Transverse colon (tissue), 4 donors: ENCODE measurements around the gene UQCC3. TPM values are rescaled to one million over a fixed set of nuclear protein-coding genes. Genes with fewer than 3 reads are reported as not detected.
A peak's percentile ranks its signal among the peaks of the same experiment; 100 is the strongest.

ENCODE experiments used
- DNase-seq: peaks from one replicate; pipeline ENCODE4 v3.0.0-alpha.2; 2019
- H3K27ac ChIP-seq, 4 donors: fragments of 200-600 bp; sonication (generic); 2 replicates each; pipeline ENCODE4 v1.5.1; 2016 to 2018; ENCODE audit warnings: inconsistent platforms in 4 of 4
- H3K27me3 ChIP-seq: fragments of 200-600 bp; sonication (generic); 2 replicates; pipeline ENCODE4 v1.5.1; 2017; ENCODE audit warnings: inconsistent platforms
- H3K36me3 ChIP-seq, 4 donors: fragments of 200-600 bp; sonication (generic); 2 replicates each; pipeline ENCODE4 v1.5.1; 2017 to 2019; ENCODE audit warnings: inconsistent platforms in 4 of 4
- H3K4me1 ChIP-seq, 4 donors: fragments of 200-600 bp; sonication (generic); 2 replicates each; pipeline ENCODE4 v1.5.1; 2017 to 2020; ENCODE audit warnings: inconsistent platforms in 4 of 4
- H3K4me3 ChIP-seq, 4 donors: fragments of 200-600 bp; sonication (generic); 1 replicate in 1 of 4; 2 replicates in 3 of 4; pipeline versions ENCODE4 v1.5.1 to v1.6.1; 2017 to 2019; ENCODE audit warnings: inconsistent platforms in 4 of 4
- H3K9me3 ChIP-seq, 2 donors: fragments of 200-600 bp; sonication (generic); 2 replicates each; pipeline ENCODE4 v1.5.1; 2017 to 2019; ENCODE audit warnings: inconsistent platforms in 2 of 2
- EP300 ChIP-seq: sonication (generic); formaldehyde crosslinking; IDR thresholded peaks from one replicate; pipeline ENCODE4 v1.6.1; 2017; ENCODE audit warnings: antibody characterized with exemption, low read depth
- POLR2A ChIP-seq: fragments of 450-650 bp; IDR thresholded peaks from one replicate; pipeline ENCODE4 v1.6.1; 2016; ENCODE audit warnings: antibody characterized with exemption, mild to moderate bottlenecking, moderate library complexity
- POLR2AphosphoS5 ChIP-seq, 3 donors: sonication (generic); formaldehyde crosslinking; IDR thresholded peaks; one replicate each; pipeline ENCODE4 v1.6.1; 2016; ENCODE audit warnings: antibody characterized with exemption in 3 of 3
- WGBS, 2 donors: methylation state at CpG; one replicate each; pipeline ENCODE4 v1.1.5; 2018; ENCODE audit warnings: low coverage in 1 of 2; 5-methylcytosine and 5-hydroxymethylcytosine counted together
- in situ Hi-C, 4 donors: fragments of 200-750 bp; cut with MboI; loops; one replicate each; pipeline versions ENCODE4 v1.15.0 to v1.15.1; 2017; ENCODE audit warnings: low sequenced_read_pairs in 3 of 4, low pct_ligation_motif_present in 1 of 4, low pct_unique_long_range_greater_than_20kb in 1 of 4
- intact Hi-C: fragments of 100-400 bp; cut with DNase I; formaldehyde crosslinking; loops from one replicate; pipeline ENCODE4 v1.15.1; 2023; ENCODE audit warnings: low total_unique reads
- total RNA-seq, 4 donors: library from RNA; depleted of rRNA; stranded (reverse); fragments of >200 nt; gene quantifications; one replicate each; pipeline ENCODE4 v1.1.0, GENCODE V29; 2016
- TF ChIP-seq, protein P1 (sequence below), 5 experiments: fragments of 200-600 bp in 3 of 5; fragments of 450-650 bp in 2 of 5; sonication (generic) in 3 of 5; IDR thresholded peaks; 1 replicate in 2 of 5; 2 replicates in 3 of 5; pipeline ENCODE4 v1.5.1; 2016 to 2017; ENCODE audit warnings: antibody characterized with exemption in 5 of 5, inconsistent platforms in 3 of 5, mild to moderate bottlenecking in 2 of 5, moderate library complexity in 1 of 5

The UQCC3 gene
- total RNA-seq, 4 donors from 2014 or later: 6.4 to 26.2 (median 15.3) TPM

DNA sequence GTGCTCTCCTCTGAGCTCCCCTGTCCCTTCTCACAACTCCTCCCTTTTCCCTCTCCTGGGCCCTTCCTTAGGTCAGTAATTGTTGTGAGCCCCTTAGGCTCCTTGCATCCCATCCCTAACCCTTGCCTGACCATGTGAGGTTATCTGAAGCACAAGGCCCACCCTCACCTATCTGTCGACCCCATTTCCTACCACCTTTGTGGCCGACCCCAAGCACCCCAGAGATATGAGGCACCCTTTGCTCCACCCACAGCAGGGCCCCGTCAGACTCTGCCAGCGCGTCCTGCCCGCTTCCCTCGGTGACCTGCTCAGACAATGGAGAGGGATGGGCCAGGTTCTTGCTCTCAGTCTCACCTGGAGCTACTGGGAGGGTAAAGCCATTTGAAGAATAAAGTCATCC lies 37.3 kb downstream of the UQCC3 start:
- in situ Hi-C loops (no loop called here), intact Hi-C loops (no loop called here)
- H3K9me3 ChIP-seq: no peaks in the 10 kb centered on the region
- 0 to 2% methylated on average over 2 to 7 of the region's 7 CpGs for WGBS, 2 donors
- H3K27me3 ChIP-seq: no peaks in the 10 kb centered on the region
- peak; percentile 54 for DNase-seq
- H3K4me3 ChIP-seq: peak overlapping the region; percentile 30 to 71 (median 51)
- no peak for TF ChIP-seq POLR2AphosphoS5 (IDR thresholded peaks at IDR 0.05)
- TF ChIP-seq POLR2A: no peak
- no peak for TF ChIP-seq EP300
- TF ChIP-seq, protein P1, sequence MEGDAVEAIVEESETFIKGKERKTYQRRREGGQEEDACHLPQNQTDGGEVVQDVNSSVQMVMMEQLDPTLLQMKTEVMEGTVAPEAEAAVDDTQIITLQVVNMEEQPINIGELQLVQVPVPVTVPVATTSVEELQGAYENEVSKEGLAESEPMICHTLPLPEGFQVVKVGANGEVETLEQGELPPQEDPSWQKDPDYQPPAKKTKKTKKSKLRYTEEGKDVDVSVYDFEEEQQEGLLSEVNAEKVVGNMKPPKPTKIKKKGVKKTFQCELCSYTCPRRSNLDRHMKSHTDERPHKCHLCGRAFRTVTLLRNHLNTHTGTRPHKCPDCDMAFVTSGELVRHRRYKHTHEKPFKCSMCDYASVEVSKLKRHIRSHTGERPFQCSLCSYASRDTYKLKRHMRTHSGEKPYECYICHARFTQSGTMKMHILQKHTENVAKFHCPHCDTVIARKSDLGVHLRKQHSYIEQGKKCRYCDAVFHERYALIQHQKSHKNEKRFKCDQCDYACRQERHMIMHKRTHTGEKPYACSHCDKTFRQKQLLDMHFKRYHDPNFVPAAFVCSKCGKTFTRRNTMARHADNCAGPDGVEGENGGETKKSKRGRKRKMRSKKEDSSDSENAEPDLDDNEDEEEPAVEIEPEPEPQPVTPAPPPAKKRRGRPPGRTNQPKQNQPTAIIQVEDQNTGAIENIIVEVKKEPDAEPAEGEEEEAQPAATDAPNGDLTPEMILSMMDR (IDR thresholded peaks at IDR 0.05): no peak
- H3K27ac ChIP-seq: peak overlapping the region; percentile 93 to 98 (median 96)
- peaks cover 33 to 57% (median 40%) of the 10 kb centered on the region in 4 donors for H3K4me1 ChIP-seq
- peaks cover 0 to 14% (median 0%) of the 10 kb centered on the region in 4 donors for H3K36me3 ChIP-seq

DNA sequence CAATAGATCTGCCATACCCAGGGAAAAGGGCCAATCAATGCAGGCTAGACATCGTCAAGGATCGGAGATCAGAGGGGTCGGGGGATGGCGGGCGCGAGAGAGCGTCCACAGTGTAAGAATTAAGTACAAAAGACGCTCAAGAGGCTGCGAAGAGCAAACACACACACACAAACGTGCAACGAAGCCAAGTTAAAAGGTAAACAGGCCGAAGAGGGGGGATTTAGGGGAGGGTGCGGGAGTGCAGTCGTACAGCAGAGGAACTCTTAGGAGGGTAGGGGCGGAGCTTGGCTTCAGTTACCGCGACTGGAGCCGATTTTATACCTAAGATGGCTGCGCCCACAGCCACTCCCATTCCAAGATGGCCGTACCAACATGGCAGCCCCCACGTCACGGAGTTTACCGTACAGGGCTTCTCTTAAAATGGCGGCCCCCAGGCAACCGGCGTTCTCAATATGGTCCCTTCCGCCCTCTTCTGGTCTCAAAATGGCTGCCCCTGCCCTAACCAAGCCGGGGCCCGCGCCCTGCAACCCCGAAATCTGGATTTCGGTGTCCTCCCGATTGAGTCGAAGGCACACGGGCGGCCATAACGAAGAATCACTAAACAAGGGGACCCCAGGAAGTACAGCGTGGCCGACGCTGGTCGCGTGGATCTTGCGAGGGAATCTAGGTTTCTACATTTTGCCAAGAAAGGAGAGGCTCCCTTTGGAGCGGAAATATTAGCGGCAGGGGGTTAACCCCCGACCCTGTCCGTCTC lies 38.0 kb downstream of the UQCC3 start:
- WGBS, 2 donors: 0 to 2% methylated on average over 15 to 47 of the region's 47 CpGs
- intact Hi-C loops: no loop called here
- Histone ChIP-seq H3K9me3 (no peaks in the 10 kb centered on the region), H3K27ac (peak overlapping the region; percentile 93 to 98 (median 96)), H3K4me3 (peak overlapping the region; percentile 50 to 71 (median 53)), H3K36me3 (peaks cover 0 to 20% (median 0%) of the 10 kb centered on the region in 4 donors), H3K4me1 (peaks cover 33 to 63% (median 40%) of the 10 kb centered on the region in 4 donors), H3K27me3 (no peaks in the 10 kb centered on the region)
- in situ Hi-C loops: no loop called here
- TF ChIP-seq EP300: no peak
- TF ChIP-seq, protein P1 (IDR thresholded peaks at IDR 0.05): peak in 3 of 5 experiments; percentile 15 to 30 (median 17)
- TF ChIP-seq POLR2AphosphoS5 (IDR thresholded peaks at IDR 0.05): peak; percentile 45 to 91 (median 88)
- TF ChIP-seq POLR2A: peak; percentile 92
- DNase-seq: peak; percentile 98

DNA sequence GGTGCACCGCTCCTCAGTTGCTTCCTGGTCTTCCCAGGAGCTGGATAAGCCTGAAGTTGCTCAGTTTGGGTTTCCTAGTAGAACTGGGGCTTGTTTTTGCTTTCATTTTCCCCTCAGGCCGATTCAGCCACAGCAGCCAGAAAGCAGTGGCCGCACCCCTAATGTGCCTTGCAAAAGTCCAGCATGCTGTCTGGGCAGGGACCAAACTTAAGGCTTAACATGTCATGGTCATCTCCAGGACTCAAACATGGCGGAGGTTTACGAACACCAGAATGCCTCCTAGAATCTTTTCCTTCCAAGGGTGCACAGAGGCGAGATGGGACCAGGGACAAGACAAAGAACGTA lies 38.5 kb downstream of the UQCC3 start:
- in situ Hi-C loops (no loop called here), intact Hi-C loops (no loop called here)
- H3K9me3 ChIP-seq: no peaks in the 10 kb centered on the region
- H3K27me3 ChIP-seq: no peaks in the 10 kb centered on the region
- peak overlapping the region; percentile 93 to 98 (median 96) for H3K27ac ChIP-seq
- H3K4me1 ChIP-seq: peaks cover 32 to 62% (median 36%) of the 10 kb centered on the region in 4 donors
- peak overlapping the region; percentile 50 to 71 (median 53) for H3K4me3 ChIP-seq
- no peak for DNase-seq
- H3K36me3 ChIP-seq: peaks cover 0 to 24% (median 0%) of the 10 kb centered on the region in 4 donors
- no peak for TF ChIP-seq EP300
- TF ChIP-seq POLR2AphosphoS5 (IDR thresholded peaks at IDR 0.05): no peak
- no peak for TF ChIP-seq POLR2A
- TF ChIP-seq, protein P1 (IDR thresholded peaks at IDR 0.05): no peak
- WGBS, 2 donors: 62% methylated on average over 7 of the region's 7 CpGs; no CpG with 5 or more reads in 1 of the 2 donors

DNA sequence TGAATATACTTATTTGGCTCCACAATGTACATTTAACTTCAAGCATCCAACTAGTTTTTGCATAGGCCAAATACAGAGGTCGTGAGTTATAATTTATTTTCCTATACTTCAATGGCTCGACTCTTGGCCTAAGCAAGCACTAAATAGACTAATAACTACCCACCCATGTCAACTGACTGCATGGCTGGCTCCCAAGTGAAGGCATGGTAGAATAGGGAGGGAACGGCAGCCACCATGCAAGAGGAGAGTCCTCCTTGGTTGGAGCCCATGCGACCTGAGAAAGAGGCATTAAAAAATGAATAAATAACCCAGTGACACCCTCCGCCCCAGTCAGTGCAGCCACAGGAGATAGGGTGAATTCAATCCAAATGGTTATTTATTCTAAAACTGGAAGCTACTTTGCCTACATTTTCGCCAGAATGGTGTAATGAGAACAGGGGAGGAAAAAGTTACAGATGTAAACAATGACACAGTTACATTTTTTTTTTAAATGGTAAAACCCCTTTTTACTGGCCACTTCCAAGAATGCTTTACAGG lies 40.9 kb downstream of the UQCC3 start:
- DNase-seq: no peak
- peaks cover 0 to 48% (median 9%) of the 10 kb centered on the region in 4 donors for H3K36me3 ChIP-seq
- no peaks in the 10 kb centered on the region for H3K27me3 ChIP-seq
- no peaks in the 10 kb centered on the region for H3K9me3 ChIP-seq
- no peak overlapping the region for H3K4me3 ChIP-seq
- peak overlapping the region; percentile 62 to 68 (median 66) for H3K27ac ChIP-seq
- H3K4me1 ChIP-seq: peaks cover 14 to 46% (median 22%) of the 10 kb centered on the region in 4 donors
- in situ Hi-C loops (no loop called here), intact Hi-C loops (no loop called here)
- 77 to 87% methylated on average over 4 to 6 of the region's 6 CpGs for WGBS, 2 donors
- no peak for TF ChIP-seq POLR2AphosphoS5 (IDR thresholded peaks at IDR 0.05)
- TF ChIP-seq, protein P1 (IDR thresholded peaks at IDR 0.05): no peak
